ENCODE results near the gene ADAMTS13.

Gene ADAMTS13

DNA sequence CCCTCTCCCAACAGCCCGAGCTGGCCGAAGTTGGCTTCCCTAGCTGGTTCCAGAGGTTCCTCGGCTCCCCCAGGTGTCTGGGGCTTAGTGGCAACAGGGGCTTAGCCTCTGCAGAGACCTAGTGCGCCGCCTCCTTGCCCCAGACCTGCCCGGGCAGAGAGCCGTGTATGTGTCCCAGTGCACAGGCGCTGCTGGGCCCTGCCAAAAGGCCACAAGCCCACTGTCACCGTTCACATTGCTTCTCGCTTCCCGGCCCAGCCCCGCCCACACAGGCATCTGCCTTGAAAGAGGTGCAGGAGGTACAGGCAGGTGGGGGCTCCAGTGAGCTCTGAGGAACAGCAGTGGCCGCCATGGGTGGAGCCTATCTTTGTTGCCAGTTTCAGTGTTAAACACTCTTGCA, 35.1 kb downstream of the ADAMTS13 start:
- no peak for DNase-seq

DNA sequence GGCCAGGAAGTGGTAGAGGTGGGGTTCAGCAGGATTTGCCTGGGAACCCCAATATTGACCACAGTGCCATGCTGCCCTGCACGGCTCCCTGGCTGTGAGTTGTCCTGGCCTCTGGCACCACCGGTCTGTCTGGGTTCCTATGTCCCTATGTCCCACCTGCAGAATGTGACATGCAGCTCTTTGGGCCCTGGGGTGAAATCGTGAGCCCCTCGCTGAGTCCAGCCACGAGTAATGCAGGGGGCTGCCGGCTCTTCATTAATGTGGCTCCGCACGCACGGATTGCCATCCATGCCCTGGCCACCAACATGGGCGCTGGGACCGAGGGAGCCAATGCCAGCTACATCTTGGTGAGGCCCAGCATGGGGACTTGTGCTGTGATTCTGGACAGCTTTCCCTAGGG, 35.6 kb downstream of the ADAMTS13 start:
- DNase-seq: no peak

DNA sequence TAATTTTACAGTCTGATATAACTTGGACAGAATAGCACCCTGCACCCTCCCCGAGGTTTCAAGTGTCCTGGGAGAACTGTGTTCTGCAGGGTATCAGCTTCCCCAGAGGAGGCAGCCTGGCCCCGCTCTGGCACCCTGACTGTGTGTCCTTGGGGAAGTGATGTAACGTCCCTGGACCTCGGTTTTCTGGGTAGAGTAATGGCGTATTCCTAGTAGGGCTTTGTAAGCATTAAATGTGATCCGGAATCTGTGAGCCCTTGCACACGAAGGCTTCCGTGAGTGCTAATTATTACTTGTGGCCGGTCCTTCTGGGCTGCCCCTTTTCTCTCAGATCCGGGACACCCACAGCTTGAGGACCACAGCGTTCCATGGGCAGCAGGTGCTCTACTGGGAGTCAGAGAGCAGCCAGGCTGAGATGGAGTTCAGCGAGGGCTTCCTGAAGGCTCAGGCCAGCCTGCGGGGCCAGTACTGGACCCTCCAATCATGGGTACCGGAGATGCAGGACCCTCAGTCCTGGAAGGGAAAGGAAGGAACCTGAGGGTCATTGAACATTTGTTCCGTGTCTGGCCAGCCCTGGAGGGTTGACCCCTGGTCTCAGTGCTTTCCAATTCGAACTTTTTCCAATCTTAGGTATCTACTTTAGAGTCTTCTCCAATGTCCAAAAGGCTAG, 36.6 kb downstream of the ADAMTS13 start:
- no peak for DNase-seq

DNA sequence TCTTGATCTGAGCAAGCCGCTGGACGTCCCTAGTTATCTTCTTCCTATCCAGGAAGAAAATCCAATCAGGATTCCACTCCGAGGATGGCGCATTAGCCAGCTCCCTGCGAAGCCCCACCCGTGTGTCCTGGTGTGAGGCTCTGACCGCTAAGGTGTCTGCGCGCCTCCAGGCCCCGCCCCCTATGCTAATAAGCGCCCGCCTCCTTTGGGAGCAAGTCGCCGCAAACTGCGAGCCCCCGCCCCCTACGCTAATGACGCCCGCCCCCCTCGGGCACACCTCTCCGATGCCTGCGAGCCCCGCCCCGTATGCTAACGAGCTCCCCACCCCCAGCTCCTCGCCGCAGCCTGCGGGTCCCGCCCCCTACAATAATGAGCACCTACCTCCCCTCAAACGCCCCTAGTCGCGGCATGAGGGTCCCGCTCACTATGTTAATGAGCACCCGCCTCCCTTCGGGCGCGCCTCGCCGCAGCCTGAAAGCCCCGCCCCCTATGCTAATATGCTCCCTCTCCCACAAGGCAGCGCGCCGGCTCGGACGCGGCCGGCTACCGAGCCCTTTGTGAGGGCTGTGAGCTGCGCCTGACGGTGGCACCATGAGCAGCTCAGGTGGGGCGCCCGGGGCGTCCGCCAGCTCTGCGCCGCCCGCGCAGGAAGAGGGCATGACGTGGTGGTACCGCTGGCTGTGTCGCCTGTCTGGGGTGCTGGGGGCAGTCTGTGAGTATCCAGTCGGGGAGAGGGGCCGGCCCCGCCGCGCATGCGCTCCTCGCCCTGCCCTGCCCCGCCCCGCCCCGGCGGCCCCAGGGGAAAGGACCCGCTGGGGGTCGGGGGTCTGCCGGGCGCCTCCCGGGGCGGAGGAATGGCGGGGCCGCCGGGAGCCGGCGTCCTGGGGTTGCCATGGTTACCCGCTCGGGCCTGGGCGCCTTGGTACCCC, 37.6 kb downstream of the ADAMTS13 start, which contains the start of gene CACFD1:
Gene CACFD1, plus strand, starts transcription at position 503 of the 929 bp plus-strand sequence. Its CDS starts 89 bp downstream, at position 592.
- peak; percentile 99 for DNase-seq

DNA sequence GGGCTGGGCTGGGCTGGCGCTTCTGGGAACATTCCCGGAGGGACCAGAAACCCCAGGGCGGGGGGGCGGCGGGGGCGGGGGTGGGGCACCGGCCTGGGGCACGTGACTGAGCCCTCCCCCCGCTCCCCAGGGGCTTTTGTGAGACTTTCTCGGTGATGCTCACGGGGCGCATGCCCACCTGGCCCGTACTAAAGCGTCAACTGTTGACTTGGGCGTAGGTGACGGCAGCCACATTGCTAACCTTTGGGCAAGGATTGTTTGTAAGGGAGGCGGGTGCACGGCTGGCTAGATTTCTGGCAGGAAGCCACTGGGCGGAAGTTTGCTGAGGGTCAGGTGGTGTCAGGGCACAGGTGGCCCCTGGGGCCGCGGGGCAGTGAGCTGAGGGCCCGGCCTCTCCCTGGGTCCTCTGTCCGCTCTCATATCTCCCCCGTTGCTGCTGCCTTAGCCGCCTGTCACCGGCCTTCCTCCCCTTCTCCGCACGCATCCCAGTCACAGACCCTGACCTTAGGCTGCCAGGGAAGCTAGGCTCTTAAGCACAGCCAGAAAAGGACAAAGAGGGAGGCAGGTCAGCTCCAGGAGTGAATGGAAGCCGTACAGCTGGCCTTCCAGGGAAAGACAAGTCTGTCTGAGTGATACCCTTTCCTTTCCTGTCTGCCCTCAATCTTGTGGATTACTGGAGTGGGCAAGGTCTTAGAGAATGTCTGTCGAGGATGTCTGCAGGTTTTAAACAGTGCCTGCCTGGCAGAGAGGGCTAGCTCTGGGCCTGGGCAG, 38.4 kb downstream of the ADAMTS13 start:
- DNase-seq: peak; percentile 71

DNA sequence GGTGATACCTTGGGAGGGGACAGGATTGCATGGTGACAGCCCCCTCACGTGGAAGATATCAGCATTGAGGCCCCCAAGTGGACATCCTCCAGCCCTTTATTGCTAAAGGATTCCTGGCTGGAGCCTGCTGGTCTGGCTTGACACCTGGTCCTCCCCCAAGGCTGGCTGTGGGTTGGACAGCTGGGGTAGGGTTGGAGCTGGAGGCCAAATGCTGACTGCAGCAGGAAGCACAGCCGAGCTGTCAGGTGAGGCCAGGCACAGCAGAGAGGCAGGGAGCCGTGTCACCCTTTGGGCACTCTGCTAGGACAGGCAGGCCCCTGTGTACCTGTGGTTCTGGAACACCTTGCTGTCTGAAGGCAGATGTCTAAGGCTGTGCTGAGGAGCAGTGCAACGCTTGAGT, 39.8 kb downstream of the ADAMTS13 start:
- DNase-seq: no peak

DNA sequence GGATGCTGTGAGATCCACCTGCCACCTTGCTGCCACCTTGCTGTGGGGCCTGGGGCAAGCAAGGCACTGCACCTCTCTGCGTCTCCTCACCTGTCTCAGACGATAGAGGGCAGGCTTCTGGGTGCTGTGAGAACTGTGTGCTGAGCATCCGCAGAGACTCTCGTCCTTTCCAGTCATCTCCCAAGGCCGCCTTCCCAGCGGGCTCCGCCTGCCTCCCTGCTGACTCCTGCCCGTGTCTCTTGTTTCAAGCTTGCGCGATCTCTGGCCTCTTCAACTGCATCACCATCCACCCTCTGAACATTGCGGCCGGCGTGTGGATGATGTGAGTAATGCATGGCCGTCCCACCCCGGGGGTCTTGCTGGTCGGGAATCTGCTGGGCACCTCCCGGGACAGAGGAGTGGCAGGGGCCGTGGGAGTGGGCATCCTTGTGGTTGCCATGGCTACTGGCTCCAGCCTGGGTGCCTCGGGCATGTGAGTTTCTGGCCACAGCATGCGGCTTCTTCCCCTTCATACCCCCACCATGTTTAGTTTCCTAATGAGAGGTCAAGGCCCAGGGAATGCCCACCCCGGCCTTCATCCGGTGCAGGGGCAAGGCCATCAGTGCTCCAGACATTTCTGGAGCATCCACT, 41.2 kb downstream of the ADAMTS13 start:
- DNase-seq: no peak

DNA sequence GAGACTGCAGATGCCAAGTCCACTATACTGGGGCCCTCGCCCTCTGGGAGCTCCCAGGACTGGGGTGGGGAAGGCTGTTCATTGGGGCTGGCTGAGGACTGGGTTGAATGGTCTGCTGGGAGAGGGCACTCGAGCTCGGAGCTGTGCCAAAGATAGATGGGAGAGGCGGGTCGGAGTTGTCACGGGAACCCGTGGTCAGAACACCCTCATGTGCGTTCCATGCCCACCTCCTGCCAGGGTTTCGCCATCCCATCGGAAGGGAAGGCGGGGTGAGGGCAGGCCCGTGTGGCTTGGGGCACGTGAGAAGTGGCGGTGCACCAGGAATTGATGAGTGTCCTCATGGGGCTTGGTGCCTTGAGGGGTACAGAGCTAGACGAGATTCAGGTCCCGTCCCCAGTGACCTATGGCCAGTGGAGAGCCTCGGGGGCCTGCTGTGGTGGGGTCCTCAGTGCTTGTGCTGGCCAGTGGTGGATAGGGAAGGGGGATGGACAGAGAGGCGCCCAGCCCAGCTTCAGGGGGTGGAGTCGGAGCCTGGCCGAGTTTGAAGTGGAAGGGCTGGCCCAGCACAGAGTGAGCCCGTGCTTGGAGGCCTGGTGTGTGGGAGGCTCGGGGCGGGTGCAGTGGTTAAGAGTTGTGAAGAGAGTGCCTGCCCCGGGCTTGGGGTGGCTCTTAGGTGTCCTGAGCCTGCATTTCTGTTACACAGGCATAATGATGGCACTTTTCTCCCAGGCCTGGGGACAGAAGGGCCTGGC, 41.9 kb downstream of the ADAMTS13 start:
- DNase-seq: no peak

DNA sequence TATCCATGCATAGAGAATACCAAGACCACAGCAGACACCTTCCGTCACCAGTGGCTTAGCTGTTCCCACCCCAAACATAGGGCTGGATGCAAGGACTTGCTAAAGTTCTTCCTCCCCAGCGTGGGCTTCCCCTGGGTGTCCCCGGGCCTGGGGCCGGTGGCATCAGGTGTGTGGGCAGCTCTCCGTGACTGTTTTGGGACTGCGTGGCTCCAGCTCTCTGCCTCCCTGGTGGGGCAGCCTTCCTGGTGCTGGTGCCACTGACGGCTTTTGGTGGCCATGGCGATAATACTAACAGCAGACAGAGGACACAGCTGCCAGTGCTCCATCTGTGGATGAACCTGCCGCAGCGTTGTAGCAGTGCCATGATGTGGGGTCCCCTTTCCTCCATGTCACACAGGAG, 42.5 kb downstream of the ADAMTS13 start:
- no peak for DNase-seq

DNA sequence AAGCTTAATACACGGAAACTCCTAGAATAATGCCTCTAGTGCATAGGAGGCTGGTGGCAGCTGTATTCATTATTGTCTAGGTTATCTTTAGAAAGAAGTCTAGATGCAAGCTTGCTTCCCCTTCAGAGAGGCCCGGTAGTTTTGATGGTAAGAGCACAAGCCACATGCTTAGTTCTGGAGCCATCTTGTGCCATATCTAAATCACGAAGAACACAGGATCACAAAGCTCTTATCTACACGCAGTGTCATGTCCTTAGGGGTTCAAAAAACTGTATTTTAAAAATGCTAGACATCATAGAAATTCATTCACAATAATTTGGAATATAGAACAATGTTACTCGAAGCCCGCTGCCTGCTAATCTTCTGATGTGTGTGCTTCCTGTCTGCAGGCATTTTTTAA, 43.8 kb downstream of the ADAMTS13 start:
- no peak for DNase-seq

DNA sequence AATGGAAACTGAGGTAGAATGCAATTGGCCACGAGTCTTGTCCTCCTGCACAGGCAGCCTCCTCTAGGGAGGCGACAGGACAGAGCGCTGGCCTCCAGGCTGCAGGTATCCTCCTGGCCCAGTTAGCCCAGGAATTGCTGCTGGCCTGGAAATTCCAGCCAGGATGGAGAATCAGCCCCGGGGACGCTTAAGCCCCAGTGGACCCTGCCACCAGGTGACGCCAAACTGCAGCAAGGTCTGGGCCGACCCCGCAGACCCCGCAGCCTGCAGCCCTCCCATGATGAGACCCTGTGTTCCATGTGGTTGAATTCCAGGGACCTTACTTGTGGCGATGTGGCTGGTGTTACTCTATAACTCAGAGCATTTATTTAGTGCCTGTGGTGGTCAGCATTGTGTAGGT, 44.9 kb downstream of the ADAMTS13 start:
- DNase-seq: no peak

DNA sequence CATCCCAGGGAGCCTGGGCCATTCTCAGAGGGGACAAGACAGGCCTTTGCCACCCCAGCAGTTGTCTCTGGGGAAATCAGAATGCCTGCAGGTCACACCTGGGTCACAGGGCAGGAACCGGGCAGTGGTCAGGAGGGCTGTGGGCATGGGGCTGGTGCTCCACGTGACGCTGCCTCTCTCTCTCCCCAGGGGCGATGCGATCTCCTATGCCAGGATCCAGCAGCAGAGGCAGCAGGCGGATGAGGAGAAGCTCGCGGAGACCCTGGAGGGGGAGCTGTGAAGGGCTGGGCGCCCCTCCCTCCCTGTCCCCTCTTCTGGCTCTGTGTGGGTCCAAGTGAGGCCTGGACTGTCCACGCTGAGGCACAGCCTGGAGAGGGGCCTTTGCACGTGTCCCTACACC, 46.2 kb downstream of the ADAMTS13 start:
- DNase-seq: no peak

DNA sequence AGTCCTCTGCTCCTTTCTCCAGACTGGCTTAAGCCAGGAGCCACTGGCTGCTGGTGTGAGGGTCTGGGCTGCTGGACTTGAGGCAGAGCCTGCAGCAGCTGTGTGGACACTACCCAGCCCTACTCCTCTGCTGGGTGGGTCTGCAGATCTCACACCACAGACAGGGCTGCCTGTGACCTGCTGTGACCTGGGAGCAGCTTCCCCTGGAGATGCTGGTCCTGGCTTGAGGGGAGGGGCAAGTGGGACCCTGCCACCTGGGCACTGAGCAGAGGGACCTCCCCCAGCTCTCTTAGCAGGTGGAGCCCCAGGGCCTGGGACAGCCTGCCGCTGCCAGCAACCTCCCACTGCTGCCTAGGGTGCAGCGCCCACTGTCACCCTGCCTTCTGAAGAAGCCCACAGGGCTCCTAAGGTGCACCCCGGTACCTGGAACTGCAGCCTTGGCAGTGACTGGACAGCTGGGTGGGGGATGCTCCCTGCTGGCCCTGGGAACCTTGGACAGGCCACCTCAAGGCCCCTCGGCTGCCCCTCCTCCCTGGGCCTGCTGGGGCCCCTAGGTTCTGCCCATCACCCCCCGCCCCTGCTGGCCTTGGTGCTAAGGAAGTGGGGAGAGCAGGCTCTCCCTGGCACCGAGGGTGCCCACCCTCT, 46.7 kb downstream of the ADAMTS13 start:
- DNase-seq: no peak

DNA sequence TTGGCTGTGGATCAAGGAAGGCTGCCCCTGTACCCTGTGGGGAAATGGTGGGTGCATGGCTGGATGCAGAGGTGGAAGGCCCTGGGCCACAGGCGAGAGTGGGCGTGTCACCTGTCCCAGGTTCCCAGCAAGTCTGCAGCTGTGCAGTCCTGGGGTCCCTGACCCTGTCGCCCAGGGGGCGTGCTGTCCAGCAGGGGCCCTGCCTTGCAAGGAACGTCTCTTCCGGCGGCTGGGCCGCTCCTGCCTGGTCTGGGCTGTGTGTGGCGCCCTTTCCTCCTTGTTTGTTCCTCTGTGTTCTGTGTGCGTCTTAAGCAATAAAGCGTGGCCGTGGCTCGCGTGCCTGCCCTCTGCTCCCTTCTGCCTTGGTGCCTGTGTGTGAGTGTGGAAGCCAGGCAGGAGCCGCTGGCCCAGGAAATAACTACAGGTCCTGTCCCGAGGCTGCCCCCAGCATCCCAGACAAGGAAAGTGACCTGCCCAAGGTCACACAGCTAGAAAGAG, 48.3 kb downstream of the ADAMTS13 start:
- DNase-seq: peak; percentile 11

DNA sequence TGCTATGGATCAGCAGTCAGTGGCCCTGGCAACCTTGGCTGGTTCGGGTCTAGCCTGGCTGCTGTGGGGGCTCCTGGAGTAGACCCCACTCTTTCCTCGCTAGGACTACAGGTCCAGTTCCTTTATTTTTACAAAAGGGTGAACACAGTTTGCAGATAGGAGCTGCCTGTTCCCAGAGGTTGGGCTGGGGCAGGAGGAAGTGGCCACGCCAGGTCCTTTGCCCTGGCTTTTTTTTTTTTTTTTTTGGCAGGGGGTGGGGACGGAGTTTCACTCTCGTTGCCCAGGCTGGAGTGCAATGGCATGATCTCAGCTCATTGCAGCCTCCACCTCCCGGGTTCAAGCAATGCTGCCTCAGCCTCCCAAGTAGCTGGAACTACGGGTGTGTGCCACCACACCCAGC, 48.8 kb downstream of the ADAMTS13 start:
- DNase-seq: peak; percentile 2

DNA sequence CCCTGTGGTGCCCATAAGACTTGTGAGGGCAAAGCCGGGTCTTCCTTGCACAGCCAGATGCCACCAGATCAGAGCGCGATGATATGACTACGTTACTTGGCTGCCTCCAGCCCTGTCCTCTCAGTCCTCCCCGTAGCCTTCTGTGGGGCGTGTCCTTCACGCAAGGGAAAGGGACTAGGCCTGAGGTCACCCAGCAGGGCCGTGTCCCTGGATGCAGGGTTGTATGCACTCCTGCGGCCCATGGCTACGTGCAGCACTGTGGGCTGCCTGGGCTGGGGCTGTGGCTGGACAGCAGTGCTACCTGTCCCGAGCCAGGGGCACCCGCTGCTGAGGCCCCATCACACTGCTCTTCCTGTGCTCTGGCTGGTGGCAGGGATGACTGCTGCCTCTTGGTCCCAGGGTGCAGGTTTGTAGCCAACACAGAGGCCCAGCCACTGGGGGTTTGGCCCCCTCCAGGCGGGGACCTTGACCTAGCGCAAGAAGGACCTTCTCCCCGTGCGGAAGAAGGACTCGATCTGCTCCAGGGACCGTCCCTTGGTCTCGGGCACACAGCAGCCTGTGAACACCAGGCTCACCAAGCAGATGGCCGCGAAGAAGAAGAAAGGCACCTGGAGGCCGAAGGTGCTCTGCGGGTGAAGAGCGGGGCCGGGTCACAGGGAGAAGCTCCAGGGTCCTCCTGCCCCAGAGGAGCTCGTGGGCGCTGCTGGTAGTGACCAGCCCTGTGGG, 49.5 kb downstream of the ADAMTS13 start:
- peak; percentile 2 for DNase-seq

DNA sequence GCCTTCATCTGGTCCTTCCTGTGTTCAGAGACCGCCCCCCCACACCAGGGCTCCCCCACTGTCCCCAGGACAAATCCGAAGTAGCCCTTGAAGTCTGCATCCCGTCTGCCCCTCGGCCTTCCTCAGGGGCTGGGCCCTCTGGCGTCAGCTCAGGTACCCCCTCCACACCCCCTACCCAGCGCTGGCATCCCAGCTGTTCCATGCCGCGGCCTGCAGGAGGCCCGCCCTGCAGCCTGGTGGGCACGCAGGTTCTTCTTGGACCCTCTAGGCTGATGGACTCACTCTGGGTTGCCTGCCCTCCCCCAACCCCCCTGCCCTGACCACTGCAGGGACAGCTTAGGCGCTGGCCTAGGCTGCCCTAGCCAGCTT, 50.1 kb downstream of the ADAMTS13 start:
- DNase-seq: peak; percentile 3

DNA sequence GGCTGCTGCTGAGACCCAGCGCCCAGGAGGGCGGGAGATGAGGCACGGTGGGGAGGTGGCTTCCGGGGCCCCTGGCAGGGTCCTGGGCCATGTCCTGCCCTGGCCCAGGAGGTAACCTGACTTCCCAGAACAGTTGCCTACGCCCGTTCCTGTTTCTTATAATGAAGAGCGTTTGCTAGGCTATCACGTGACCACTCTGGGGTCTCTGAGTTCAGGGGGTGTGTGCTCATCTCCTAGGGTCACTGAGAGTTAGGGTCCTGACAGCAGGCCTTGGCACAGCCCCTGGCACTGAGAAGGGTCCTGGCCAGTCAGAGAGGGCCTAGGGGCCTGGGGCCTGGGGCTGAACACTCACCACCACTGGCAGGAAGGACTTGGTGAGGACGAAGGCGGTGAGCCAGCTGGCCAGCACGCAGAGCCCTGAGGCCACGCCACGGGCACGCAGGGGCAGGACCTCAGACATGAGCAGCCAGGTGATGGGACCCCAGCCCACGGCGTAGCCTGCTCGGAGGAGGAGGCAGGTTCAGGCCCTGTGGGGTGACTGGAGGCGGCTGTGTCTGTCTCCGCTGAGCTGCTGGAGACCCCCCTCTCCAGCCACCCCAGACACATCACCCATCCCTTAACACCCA, 50.7 kb downstream of the ADAMTS13 start:
- DNase-seq: peak; percentile 2

DNA sequence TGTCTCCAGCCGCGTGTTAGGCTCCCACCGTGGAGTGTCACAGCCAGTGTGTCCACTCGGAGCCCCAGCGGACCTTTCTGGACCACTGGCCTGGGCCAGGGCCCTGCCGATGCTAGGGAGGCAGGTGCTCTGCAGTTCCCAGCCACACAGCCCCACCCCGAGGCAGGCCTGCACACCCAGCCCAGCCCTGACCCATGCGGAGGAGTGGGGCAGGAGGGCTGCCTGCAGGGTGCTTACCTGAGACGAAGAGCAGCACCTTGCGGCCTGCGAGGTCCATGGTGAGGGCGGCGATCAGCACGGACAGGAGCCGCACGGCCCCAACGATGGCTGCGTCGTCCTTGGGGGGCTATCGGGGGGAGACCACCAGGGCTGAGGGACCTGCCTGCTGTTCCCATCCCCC, 51.6 kb downstream of the ADAMTS13 start:
- DNase-seq: no peak

DNA sequence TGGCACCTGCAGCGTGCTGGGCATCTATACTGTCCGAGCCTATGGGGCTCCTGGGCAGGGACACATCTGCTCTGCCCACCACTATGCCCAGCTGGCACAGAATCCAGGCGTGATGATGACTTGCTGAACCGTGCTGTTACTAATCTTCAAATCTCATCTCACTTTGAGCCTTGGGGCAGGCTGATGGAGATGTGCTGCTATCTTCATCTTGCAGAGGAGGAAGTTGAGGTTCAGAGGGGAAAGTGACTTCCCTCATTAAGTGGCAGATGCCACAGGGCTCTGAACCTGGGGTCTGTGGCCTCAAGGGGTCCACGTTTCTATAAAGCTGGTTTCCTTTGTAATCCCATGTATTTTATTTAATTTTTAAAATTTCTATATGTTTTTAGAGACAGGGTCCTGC, 52.0 kb downstream of the ADAMTS13 start:
- no peak for DNase-seq

Data from retina (tissue), 1 donor.